ENCODE results near the gene EMSY. TPM values are rescaled to one million over a fixed set of nuclear protein-coding genes. Genes with fewer than 3 reads are reported as not detected.
"Not testable (repeated sequence)": the region's sequence is repeated elsewhere in the genome, so short reads cannot be mapped to it uniquely, and the experiment has no call there.

The EMSY gene, protein sequence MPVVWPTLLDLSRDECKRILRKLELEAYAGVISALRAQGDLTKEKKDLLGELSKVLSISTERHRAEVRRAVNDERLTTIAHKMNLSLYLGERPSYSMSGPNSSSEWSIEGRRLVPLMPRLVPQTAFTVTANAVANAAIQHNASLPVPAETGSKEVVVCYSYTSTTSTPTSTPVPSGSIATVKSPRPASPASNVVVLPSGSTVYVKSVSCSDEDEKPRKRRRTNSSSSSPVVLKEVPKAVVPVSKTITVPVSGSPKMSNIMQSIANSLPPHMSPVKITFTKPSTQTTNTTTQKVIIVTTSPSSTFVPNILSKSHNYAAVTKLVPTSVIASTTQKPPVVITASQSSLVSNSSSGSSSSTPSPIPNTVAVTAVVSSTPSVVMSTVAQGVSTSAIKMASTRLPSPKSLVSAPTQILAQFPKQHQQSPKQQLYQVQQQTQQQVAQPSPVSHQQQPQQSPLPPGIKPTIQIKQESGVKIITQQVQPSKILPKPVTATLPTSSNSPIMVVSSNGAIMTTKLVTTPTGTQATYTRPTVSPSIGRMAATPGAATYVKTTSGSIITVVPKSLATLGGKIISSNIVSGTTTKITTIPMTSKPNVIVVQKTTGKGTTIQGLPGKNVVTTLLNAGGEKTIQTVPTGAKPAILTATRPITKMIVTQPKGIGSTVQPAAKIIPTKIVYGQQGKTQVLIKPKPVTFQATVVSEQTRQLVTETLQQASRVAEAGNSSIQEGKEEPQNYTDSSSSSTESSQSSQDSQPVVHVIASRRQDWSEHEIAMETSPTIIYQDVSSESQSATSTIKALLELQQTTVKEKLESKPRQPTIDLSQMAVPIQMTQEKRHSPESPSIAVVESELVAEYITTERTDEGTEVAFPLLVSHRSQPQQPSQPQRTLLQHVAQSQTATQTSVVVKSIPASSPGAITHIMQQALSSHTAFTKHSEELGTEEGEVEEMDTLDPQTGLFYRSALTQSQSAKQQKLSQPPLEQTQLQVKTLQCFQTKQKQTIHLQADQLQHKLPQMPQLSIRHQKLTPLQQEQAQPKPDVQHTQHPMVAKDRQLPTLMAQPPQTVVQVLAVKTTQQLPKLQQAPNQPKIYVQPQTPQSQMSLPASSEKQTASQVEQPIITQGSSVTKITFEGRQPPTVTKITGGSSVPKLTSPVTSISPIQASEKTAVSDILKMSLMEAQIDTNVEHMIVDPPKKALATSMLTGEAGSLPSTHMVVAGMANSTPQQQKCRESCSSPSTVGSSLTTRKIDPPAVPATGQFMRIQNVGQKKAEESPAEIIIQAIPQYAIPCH (N-terminal part only)
- total RNA-seq (43.4 TPM), polyA plus RNA-seq (10 to 100 TPM; 18.2 to 27.4 (median 19.3) TPM)

DNA sequence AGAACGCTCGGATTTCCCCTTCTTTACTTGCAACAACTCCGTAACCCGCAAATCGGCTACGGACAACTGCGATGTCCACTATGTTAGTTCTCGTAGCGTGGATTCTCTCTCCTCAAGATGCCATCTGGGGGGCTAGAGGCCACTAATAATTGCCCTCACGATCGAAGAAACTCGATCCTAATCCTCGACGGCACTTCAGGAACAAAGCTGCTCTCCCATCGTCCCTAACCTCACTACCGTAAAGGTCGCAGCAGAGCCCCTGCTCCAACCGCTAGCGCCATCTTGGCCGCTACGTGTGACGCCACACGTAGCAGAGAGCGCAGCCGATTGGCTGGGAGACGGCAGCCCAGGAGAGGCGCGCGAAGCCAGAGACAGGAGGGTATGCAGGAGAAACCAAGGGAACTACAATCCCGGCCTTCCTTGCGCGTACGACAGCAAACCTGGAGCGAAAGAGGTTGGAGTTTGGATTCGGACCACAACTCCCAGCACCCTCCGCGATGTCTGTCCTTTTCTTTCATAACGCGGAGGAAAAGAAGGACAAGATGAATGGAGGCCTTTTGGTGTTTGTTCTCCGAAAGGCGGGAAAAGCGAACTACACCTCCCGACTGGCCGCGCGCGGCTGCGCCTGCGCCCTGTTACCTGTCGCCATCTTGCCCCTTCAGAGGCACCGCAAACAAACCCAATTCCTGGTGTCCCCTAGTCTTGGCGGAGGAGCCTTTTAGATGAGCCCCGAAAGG, at the start of gene EMSY:
TSS of gene EMSY (plus strand) at position 635 of the 737 bp plus-strand sequence. CDS start 1,921 bp downstream, outside the sequence.
- Mint-ChIP-seq H3K36me3 (peaks cover 11% of the 10 kb centered on the region), H3K9me3 (no peaks in the 10 kb centered on the region), H3K4me3 (peak within 1 kb of the TSS; percentile 94 to 98 (median 97)), H3K27me3 (no peaks in the 10 kb centered on the region), H3K4me1 (peaks cover 18 to 55% (median 45%) of the 10 kb centered on the region in 4 donors), H3K27ac (peak within 1 kb of the TSS; percentile 95 to 98 (median 98))
- no peaks in the 10 kb centered on the region for H3K9me3 ChIP-seq (ENCODE audit: control insufficient read depth in 2 of 2, low read length in 2 of 2)
- H3K4me3 ChIP-seq (ENCODE audit: low read depth, low read length), result peak within 1 kb of the TSS; percentile 97
- DNase-seq (peak; percentile 87 to 99 (median 93)), ATAC-seq (ENCODE audit: low read depth in 2 of 2) (peak; percentile 96 to 97)
- peak within 1 kb of the TSS; percentile 91 for H3K27ac ChIP-seq (ENCODE audit: insufficient read depth, low read length, poor library complexity, severe bottlenecking)
- H3K27me3 ChIP-seq (ENCODE audit: control insufficient read depth, insufficient read depth, low read length), result no peaks in the 10 kb centered on the region
- H3K4me1 ChIP-seq (ENCODE audit: control insufficient read depth, insufficient read depth, low read length, poor library complexity, severe bottlenecking), result peaks cover 31% of the 10 kb centered on the region
- H3K36me3 ChIP-seq (ENCODE audit: control insufficient read depth, insufficient read depth, low read length), result peaks cover 16% of the 10 kb centered on the region

DNA sequence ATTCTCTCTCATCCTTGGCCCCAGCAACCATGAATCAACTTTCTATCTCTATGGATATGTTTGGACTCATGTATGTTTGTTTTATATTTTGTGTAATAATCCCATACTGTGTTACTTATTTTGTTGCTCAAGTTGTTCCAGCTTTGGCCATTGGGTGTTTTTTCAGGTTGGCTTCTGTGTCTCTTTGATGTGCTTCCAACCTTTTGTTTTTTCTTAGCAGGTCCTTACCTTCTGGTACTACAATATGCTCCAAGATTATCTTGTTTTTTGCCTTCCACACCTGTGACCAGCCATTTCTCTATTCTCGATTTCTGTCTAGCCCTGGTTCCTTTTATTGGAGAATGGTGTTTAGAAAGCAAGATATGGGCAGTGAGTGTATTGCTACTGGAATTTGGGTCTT, 49.5 kb upstream of the EMSY start:
- H3K4me1 ChIP-seq (ENCODE audit: control insufficient read depth, insufficient read depth, low read length, poor library complexity, severe bottlenecking), result no peaks in the 10 kb centered on the region
- H3K27ac ChIP-seq (ENCODE audit: insufficient read depth, low read length, poor library complexity, severe bottlenecking), result no peak overlapping the region
- Mint-ChIP-seq H3K27me3 (no peaks in the 10 kb centered on the region), H3K4me1 (peaks cover 0 to 5% (median 2%) of the 10 kb centered on the region in 4 donors), H3K27ac (no peak overlapping the region), H3K36me3 (no peaks in the 10 kb centered on the region), H3K4me3 (no peak overlapping the region), H3K9me3 (peaks cover 0 to 1% (median 0%) of the 10 kb centered on the region in 7 donors)
- no peaks in the 10 kb centered on the region for H3K27me3 ChIP-seq (ENCODE audit: control insufficient read depth, insufficient read depth, low read length)
- no peak overlapping the region for H3K4me3 ChIP-seq (ENCODE audit: low read depth, low read length)
- no peaks in the 10 kb centered on the region for H3K36me3 ChIP-seq (ENCODE audit: control insufficient read depth, insufficient read depth, low read length)
- ATAC-seq (ENCODE audit: low read depth in 2 of 2) (no peak), DNase-seq (no peak)
- H3K9me3 ChIP-seq (ENCODE audit: control insufficient read depth in 2 of 2, low read length in 2 of 2), result no peaks in the 10 kb centered on the region

DNA sequence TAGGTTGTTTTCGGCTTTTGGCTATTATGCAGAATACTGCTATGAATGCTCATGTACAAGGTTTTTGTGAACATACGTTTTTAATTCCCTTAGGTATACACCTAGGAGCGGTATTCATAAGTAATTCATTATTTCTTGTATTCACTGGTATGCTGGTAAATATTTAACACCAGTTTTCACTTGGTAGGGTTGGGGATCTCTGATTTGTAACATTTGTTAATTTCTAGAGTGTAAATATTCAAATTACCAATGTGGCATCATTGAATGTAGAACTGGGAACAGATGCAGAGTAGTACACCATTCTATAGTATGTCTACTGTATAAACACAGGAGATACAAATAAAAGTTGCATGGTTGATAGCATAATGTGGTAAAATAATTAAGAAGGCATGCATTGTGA, 47.4 kb upstream of the EMSY start:
- DNase-seq (no peak), ATAC-seq (ENCODE audit: low read depth in 2 of 2) (no peak)
- H3K27ac Mint-ChIP-seq, result no peak overlapping the region
- Histone ChIP-seq H3K27ac (ENCODE audit: insufficient read depth, low read length, poor library complexity, severe bottlenecking) (no peak overlapping the region), H3K36me3 (ENCODE audit: control insufficient read depth, insufficient read depth, low read length) (no peaks in the 10 kb centered on the region), H3K4me3 (ENCODE audit: low read depth, low read length) (no peak overlapping the region), H3K4me1 (ENCODE audit: control insufficient read depth, insufficient read depth, low read length, poor library complexity, severe bottlenecking) (no peaks in the 10 kb centered on the region), H3K9me3 (ENCODE audit: control insufficient read depth in 2 of 2, low read length in 2 of 2) (no peaks in the 10 kb centered on the region), H3K27me3 (ENCODE audit: control insufficient read depth, insufficient read depth, low read length) (no peaks in the 10 kb centered on the region)
- H3K9me3 Mint-ChIP-seq, result peaks cover 0 to 3% (median 0%) of the 10 kb centered on the region in 7 donors
- H3K36me3 Mint-ChIP-seq, result no peaks in the 10 kb centered on the region
- no peaks in the 10 kb centered on the region for H3K27me3 Mint-ChIP-seq
- peaks cover 0 to 5% (median 3%) of the 10 kb centered on the region in 4 donors for H3K4me1 Mint-ChIP-seq
- H3K4me3 Mint-ChIP-seq, result no peak overlapping the region

DNA sequence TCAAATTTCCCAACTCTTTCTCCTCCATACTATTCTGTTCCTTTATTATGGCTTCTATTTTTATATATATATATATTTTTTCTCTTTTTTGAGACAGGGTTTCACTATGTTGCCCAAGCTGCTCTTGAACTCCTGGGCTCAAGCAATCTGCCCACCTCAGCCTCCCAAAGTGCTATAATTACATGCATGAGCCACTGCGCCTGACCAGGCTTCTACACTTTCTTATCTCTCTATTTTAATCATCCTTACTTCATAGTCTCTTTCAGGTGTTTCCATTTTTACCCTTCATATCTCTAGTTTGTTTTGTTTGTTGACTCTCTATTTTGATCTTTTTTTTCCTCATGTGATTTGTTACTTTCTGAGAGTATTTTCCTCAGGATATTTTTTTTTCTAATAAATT, 43.9 kb upstream of the EMSY start:
- DNase-seq (no peak), ATAC-seq (ENCODE audit: low read depth in 2 of 2) (no peak)
- Mint-ChIP-seq H3K9me3 (peaks cover 0 to 3% (median 0%) of the 10 kb centered on the region in 7 donors), H3K36me3 (no peaks in the 10 kb centered on the region), H3K27ac (peak overlapping the region in 1 of 3 donors; percentile 71), H3K4me3 (no peak overlapping the region), H3K27me3 (no peaks in the 10 kb centered on the region), H3K4me1 (peaks cover 0 to 3% (median 0%) of the 10 kb centered on the region in 4 donors)
- H3K9me3 ChIP-seq (ENCODE audit: control insufficient read depth in 2 of 2, low read length in 2 of 2), result no peaks in the 10 kb centered on the region
- H3K4me3 ChIP-seq (ENCODE audit: low read depth, low read length), result no peak overlapping the region
- no peaks in the 10 kb centered on the region for H3K4me1 ChIP-seq (ENCODE audit: control insufficient read depth, insufficient read depth, low read length, poor library complexity, severe bottlenecking)
- H3K27ac ChIP-seq (ENCODE audit: insufficient read depth, low read length, poor library complexity, severe bottlenecking), result no peak overlapping the region
- H3K36me3 ChIP-seq (ENCODE audit: control insufficient read depth, insufficient read depth, low read length), result no peaks in the 10 kb centered on the region
- H3K27me3 ChIP-seq (ENCODE audit: control insufficient read depth, insufficient read depth, low read length), result no peaks in the 10 kb centered on the region

DNA sequence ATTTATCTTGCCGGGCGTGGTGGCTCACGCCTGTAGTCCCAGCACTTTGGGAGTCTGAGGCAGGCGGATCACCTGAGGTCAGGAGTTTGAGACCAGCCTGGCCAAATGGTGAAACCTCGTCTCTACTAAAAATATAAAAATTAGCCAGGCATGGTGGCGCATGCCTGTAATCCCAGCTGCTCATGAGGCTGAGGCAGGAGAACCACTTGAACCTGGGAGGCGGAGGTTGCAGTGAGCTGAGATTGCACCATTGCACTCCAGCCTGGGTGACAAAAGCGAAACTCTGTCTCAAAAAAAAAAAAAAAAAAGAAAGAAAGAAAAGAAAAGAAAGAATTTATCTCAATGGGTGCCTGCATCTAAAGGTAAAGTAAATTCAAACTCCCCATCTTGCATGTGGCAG, 43.3 kb upstream of the EMSY start:
- not testable (repeated sequence) for ATAC-seq (ENCODE audit: low read depth in 2 of 2); H3K4me3 ChIP-seq (ENCODE audit: low read depth, low read length); H3K4me1 Mint-ChIP-seq; H3K27ac ChIP-seq (ENCODE audit: insufficient read depth, low read length, poor library complexity, severe bottlenecking); H3K4me1 ChIP-seq (ENCODE audit: control insufficient read depth, insufficient read depth, low read length, poor library complexity, severe bottlenecking); DNase-seq; H3K36me3 Mint-ChIP-seq; H3K4me3 Mint-ChIP-seq; H3K36me3 ChIP-seq (ENCODE audit: control insufficient read depth, insufficient read depth, low read length); H3K27me3 ChIP-seq (ENCODE audit: control insufficient read depth, insufficient read depth, low read length); H3K9me3 ChIP-seq (ENCODE audit: control insufficient read depth in 2 of 2, low read length in 2 of 2); H3K9me3 Mint-ChIP-seq; H3K27me3 Mint-ChIP-seq; H3K27ac Mint-ChIP-seq

DNA sequence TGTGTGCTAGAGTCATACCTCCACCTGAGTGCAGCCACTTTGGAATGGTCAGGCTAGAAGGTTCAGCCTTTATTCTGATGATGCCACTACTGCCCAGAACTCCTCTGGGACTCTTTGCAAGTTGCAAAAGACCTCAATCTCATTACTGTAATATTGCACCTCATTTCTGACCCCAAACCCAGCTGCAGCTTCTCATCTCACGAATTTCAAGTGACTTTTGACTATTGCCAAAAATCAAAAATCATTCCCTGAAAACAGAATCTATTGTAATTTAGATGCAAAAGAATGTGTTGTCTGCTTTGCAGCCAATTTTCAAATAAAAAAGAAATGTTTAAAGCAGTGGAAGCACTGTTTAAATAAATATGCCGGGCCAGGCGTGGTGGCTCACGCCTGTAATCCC, 38.5 kb upstream of the EMSY start:
- Histone ChIP-seq H3K4me1 (ENCODE audit: control insufficient read depth, insufficient read depth, low read length, poor library complexity, severe bottlenecking) (no peaks in the 10 kb centered on the region), H3K27me3 (ENCODE audit: control insufficient read depth, insufficient read depth, low read length) (no peaks in the 10 kb centered on the region), H3K27ac (ENCODE audit: insufficient read depth, low read length, poor library complexity, severe bottlenecking) (no peak overlapping the region), H3K4me3 (ENCODE audit: low read depth, low read length) (no peak overlapping the region), H3K9me3 (ENCODE audit: control insufficient read depth in 2 of 2, low read length in 2 of 2) (no peaks in the 10 kb centered on the region), H3K36me3 (ENCODE audit: control insufficient read depth, insufficient read depth, low read length) (no peaks in the 10 kb centered on the region)
- Mint-ChIP-seq H3K4me1 (no peaks in the 10 kb centered on the region), H3K27me3 (no peaks in the 10 kb centered on the region), H3K4me3 (no peak overlapping the region), H3K27ac (no peak overlapping the region), H3K9me3 (no peaks in the 10 kb centered on the region), H3K36me3 (no peaks in the 10 kb centered on the region)
- no peak for ATAC-seq (ENCODE audit: low read depth in 2 of 2)
- DNase-seq, result no peak
